DMS114 treated with DMSO at 0.1 percent for 48 hours (cell line): ENCODE results near the gene PRRG3.

Experiments used
- DNase-seq: peaks from one replicate; lab custom pipeline; 2025; ENCODE audit not compliant: unreplicated experiment; lab: John Stamatoyannopoulos, UW

PRRG3 gene

GRCh38 chrX:151742311-151742710 lies 47.1 kb downstream of the PRRG3 start:
- no peak for DNase-seq

GRCh38 chrX:151743651-151744470 lies 48.6 kb downstream of the PRRG3 start:
- DNase-seq, result no peak

- DNase-seq, result no peak
These were observed 50.4 kb downstream of the PRRG3 start for GRCh38 chrX:151745651-151746050.

GRCh38 chrX:151746502-151746901 lies 51.2 kb downstream of the PRRG3 start:
- DNase-seq, result no peak

GRCh38 chrX:151750511-151750910 lies 55.3 kb downstream of the PRRG3 start:
- DNase-seq, result no peak

- no peak for DNase-seq
These were observed 57.6 kb downstream of the PRRG3 start for GRCh38 chrX:151752847-151753246.

GRCh38 chrX:151753313-151754046 lies 58.2 kb downstream of the PRRG3 start:
- DNase-seq, result no peak

- DNase-seq, result no peak
These were observed 58.8 kb downstream of the PRRG3 start for GRCh38 chrX:151754047-151754429.

- DNase-seq, result no peak
These were observed 59.5 kb downstream of the PRRG3 start for GRCh38 chrX:151754641-151755215.
